Measurements from ENCODE around the gene SCRN3. TPM values are rescaled to one million over a fixed set of nuclear protein-coding genes. Genes with fewer than 3 reads are reported as not detected.

Gene SCRN3
- total RNA-seq, 1 donor from 2014 or later, result 26.7 TPM

- no peak for DNase-seq (ENCODE audit: low spot score)
- H3K4me1 Mint-ChIP-seq (ENCODE audit: low read depth), result no peaks in the 10 kb centered on the region
- no peaks in the 10 kb centered on the region for H3K36me3 Mint-ChIP-seq (ENCODE audit: low read depth)
- no peaks in the 10 kb centered on the region for H3K9me3 Mint-ChIP-seq (ENCODE audit: low read depth)
- H3K4me3 Mint-ChIP-seq (ENCODE audit: unreplicated experiment), result no peak overlapping the region
- H3K27ac Mint-ChIP-seq (ENCODE audit: unreplicated experiment), result no peak overlapping the region
- no peaks in the 10 kb centered on the region for H3K27me3 Mint-ChIP-seq (ENCODE audit: low read depth)
- TF ChIP-seq, protein P1, sequence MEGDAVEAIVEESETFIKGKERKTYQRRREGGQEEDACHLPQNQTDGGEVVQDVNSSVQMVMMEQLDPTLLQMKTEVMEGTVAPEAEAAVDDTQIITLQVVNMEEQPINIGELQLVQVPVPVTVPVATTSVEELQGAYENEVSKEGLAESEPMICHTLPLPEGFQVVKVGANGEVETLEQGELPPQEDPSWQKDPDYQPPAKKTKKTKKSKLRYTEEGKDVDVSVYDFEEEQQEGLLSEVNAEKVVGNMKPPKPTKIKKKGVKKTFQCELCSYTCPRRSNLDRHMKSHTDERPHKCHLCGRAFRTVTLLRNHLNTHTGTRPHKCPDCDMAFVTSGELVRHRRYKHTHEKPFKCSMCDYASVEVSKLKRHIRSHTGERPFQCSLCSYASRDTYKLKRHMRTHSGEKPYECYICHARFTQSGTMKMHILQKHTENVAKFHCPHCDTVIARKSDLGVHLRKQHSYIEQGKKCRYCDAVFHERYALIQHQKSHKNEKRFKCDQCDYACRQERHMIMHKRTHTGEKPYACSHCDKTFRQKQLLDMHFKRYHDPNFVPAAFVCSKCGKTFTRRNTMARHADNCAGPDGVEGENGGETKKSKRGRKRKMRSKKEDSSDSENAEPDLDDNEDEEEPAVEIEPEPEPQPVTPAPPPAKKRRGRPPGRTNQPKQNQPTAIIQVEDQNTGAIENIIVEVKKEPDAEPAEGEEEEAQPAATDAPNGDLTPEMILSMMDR (IDR thresholded peaks at IDR 0.05), result no peak
These were observed 65.7 kb downstream of the SCRN3 start for GRCh38 chr2:174461221-174461620.

- H3K27ac Mint-ChIP-seq (ENCODE audit: unreplicated experiment), result no peak overlapping the region
- H3K27me3 Mint-ChIP-seq (ENCODE audit: low read depth), result no peaks in the 10 kb centered on the region
- TF ChIP-seq, protein P1 (IDR thresholded peaks at IDR 0.05), result no peak
- no peak for DNase-seq (ENCODE audit: low spot score)
- no peak overlapping the region for H3K4me3 Mint-ChIP-seq (ENCODE audit: unreplicated experiment)
- H3K4me1 Mint-ChIP-seq (ENCODE audit: low read depth), result no peaks in the 10 kb centered on the region
- H3K9me3 Mint-ChIP-seq (ENCODE audit: low read depth), result no peaks in the 10 kb centered on the region
- peaks cover 3% of the 10 kb centered on the region for H3K36me3 Mint-ChIP-seq (ENCODE audit: low read depth)
These were observed 69.8 kb downstream of the SCRN3 start for GRCh38 chr2:174465327-174465726.

DNA sequence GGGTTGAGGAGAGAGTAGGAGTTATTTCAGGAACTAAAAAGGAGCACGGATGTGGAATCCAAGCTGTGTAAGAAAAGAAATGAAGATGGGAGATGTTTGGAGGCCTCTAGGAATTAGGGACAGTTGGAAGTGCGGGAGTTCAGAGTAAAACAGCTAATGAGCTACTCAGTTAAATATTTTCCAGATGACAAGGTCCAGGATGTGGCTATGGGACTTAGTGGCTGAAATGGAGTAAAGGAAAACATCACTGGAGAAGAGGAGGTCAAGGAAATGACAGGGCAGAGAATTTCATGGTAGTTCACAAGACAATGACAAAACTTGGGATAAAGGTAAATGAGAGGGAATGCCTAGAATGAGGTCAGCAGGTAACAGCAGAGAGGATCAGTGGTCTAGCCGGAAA lies 78.3 kb downstream of the SCRN3 start:
- Mint-ChIP-seq H3K9me3 (ENCODE audit: low read depth) (no peaks in the 10 kb centered on the region), H3K27ac (ENCODE audit: unreplicated experiment) (peak overlapping the region; percentile 70), H3K4me3 (ENCODE audit: unreplicated experiment) (no peak overlapping the region), H3K36me3 (ENCODE audit: low read depth) (peaks cover 2% of the 10 kb centered on the region), H3K4me1 (ENCODE audit: low read depth) (peaks cover 7% of the 10 kb centered on the region), H3K27me3 (ENCODE audit: low read depth) (no peaks in the 10 kb centered on the region)
- no peak for DNase-seq (ENCODE audit: low spot score)
- TF ChIP-seq, protein P1 (IDR thresholded peaks at IDR 0.05), result no peak

DNA sequence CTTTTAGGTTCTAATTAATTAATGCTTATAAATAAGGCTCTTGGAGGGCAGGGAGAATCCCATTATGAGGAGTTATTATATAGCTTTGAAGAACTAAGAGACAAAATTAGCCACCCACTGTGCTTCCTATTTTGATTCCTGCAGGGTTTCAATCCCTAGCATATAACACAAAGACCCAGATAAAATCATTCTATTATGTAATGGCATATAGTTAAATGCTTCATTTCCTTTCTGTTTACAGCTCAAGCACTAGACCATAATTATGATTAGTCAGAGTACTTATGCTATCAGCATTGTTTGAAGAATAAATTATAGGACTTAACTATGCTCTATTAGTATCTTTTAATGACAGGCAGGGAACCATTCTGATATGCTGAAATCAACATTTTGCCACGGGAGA lies 82.2 kb downstream of the SCRN3 start:
- no peak overlapping the region for H3K4me3 Mint-ChIP-seq (ENCODE audit: unreplicated experiment)
- peaks cover 2% of the 10 kb centered on the region for H3K36me3 Mint-ChIP-seq (ENCODE audit: low read depth)
- peaks cover 7% of the 10 kb centered on the region for H3K4me1 Mint-ChIP-seq (ENCODE audit: low read depth)
- no peak overlapping the region for H3K27ac Mint-ChIP-seq (ENCODE audit: unreplicated experiment)
- TF ChIP-seq, protein P1 (IDR thresholded peaks at IDR 0.05), result no peak
- H3K9me3 Mint-ChIP-seq (ENCODE audit: low read depth), result no peaks in the 10 kb centered on the region
- DNase-seq (ENCODE audit: low spot score), result no peak
- H3K27me3 Mint-ChIP-seq (ENCODE audit: low read depth), result no peaks in the 10 kb centered on the region

Other genes starting within 250 kb of the SCRN3 start
- 71.8 to 77.5 TPM (median 77.1 TPM) in 3 replicates for gene OLA1, start 147.2 kb upstream of the SCRN3 start, total RNA-seq
- gene SP9, start 60.8 kb upstream of the SCRN3 start, total RNA-seq, result not detected in 3 replicates
- 11.6 to 15.3 TPM (median 12.8 TPM) in 3 replicates for gene GPR155, start 91.3 kb downstream of the SCRN3 start, total RNA-seq
- 60.0 to 68.9 TPM (median 61.8 TPM) in 3 replicates for gene WIPF1, start 202.1 kb downstream of the SCRN3 start, total RNA-seq